ENCODE data around the gene C2orf42. TPM values are rescaled to one million over a fixed set of nuclear protein-coding genes. Genes with fewer than 3 reads are reported as not detected.

The C2orf42 gene
- total and polyA plus RNA-seq, 2 of the 4 experiments (the other 2 are of a cell fraction), result 7.5 to 31.5 TPM

GRCh38 chr2:70192516-70192915, 1.7 kb upstream of the C2orf42 start:
- H2AK9ac ChIP-seq (replicated peaks; ENCODE audit: low read depth, low read length, poor library complexity), result no peak overlapping the region
- no peak overlapping the region for H2BK20ac ChIP-seq (ENCODE audit: low read depth, low read length)
- intact Hi-C loops (cut with micrococcal nuclease), result no loop called here
- no peaks in the 10 kb centered on the region for H3K9me1 ChIP-seq (ENCODE audit: insufficient read depth, low read length)
- H3K4me2 ChIP-seq (ENCODE audit: low read depth, low read length), result no peak overlapping the region
- no peak overlapping the region for H4K8ac ChIP-seq (ENCODE audit: low read depth in 2 of 2, low read length in 2 of 2)
- H4K91ac ChIP-seq (ENCODE audit: insufficient read depth, low read depth, low read length), result no peak overlapping the region
- DNase-seq (no peak), ATAC-seq (ENCODE audit: low read depth) (no peak)
- no peak overlapping the region for H3K56ac ChIP-seq (ENCODE audit: extremely low read depth, insufficient read depth, low read length)
- WGBS, 2 experiments (ENCODE audit: extremely low coverage in 2 of 2, insufficient read length in 1 of 2), result no CpG with 5 or more reads among the region's 5 CpGs
- no peaks in the 10 kb centered on the region for H3K4me1 ChIP-seq (ENCODE audit: control insufficient read depth, insufficient read depth, low read length)
- H3K27ac ChIP-seq (ENCODE audit: insufficient read depth, low read length), result no peak overlapping the region
- no peaks in the 10 kb centered on the region for H3K27me3 ChIP-seq (ENCODE audit: control insufficient read depth, insufficient read depth, low read length)
- no peak overlapping the region for H2BK5ac ChIP-seq (ENCODE audit: low read depth, low read length, poor library complexity, severe bottlenecking)
- H3K23ac ChIP-seq (ENCODE audit: low read depth, low read length), result no peak overlapping the region
- dilution Hi-C loops (cut with HindIII; ENCODE audit: low sequenced_read_pairs, unreplicated experiment), result no loop called here
- in situ Hi-C loops (cut with MboI; ENCODE audit: low sequenced_read_pairs), result no loop called here
- H3K18ac ChIP-seq (ENCODE audit: low read depth, low read length), result no peak overlapping the region
- no peak overlapping the region for H2BK15ac ChIP-seq (ENCODE audit: low read depth, low read length)
- H4K20me1 ChIP-seq (ENCODE audit: insufficient read depth, low read length), result no peaks in the 10 kb centered on the region
- peaks cover 3 to 10% of the 10 kb centered on the region in 2 experiments; a peak in 3 of 4 replicates for H3K79me1 ChIP-seq (ENCODE audit: low read depth in 1 of 2, low read length in 2 of 2)
- no peak overlapping the region for H4K5ac ChIP-seq (ENCODE audit: low read depth, low read length)
- TF ChIP-seq FOS (IDR thresholded peaks at IDR 0.05; ENCODE audit: low read depth, low read length), result no peak
- TF ChIP-seq POLR2A (IDR thresholded peaks at IDR 0.05; ENCODE audit: low read depth, low read length), result no peak
- no peak for TF ChIP-seq CEBPB (IDR thresholded peaks at IDR 0.05; ENCODE audit: low read depth, low read length)
- no peak for TF ChIP-seq NFE2L2 (IDR thresholded peaks at IDR 0.05; ENCODE audit: low read depth, low read length)
- TF ChIP-seq CHD1 (IDR thresholded peaks at IDR 0.05; ENCODE audit: low read depth, low read length), result no peak
- TF ChIP-seq SMC3 (IDR thresholded peaks at IDR 0.05; ENCODE audit: low read depth, low read length), result no peak
- TF ChIP-seq RAD21 (IDR thresholded peaks at IDR 0.05; ENCODE audit: low read length), result no peak
- TF ChIP-seq CTCF (conservative IDR thresholded peaks at IDR 0.05; ENCODE audit: low read depth, low read length), result no peak
- TF ChIP-seq RFX5 (IDR thresholded peaks at IDR 0.05; ENCODE audit: low read depth, low read length), result no peak
- no peak for TF ChIP-seq MXI1 (IDR thresholded peaks at IDR 0.05; ENCODE audit: borderline replicate concordance, low read depth, low read length)
- H3K36me3 ChIP-seq (ENCODE audit: control insufficient read depth, insufficient read depth, low read length), result no peaks in the 10 kb centered on the region
- no peak overlapping the region for H3K4ac ChIP-seq (ENCODE audit: low read depth, low read length)
- H2BK120ac ChIP-seq (ENCODE audit: low read depth, low read length), result no peak overlapping the region
- H3K14ac ChIP-seq (replicated peaks; ENCODE audit: low read depth, low read length), result no peak overlapping the region
- no peak overlapping the region for H3K9ac ChIP-seq (ENCODE audit: low read depth, low read length)
- H3K9me3 ChIP-seq (ENCODE audit: control insufficient read depth, insufficient read depth, low read length), result no peaks in the 10 kb centered on the region
- no peak overlapping the region for H3K4me3 ChIP-seq (ENCODE audit: insufficient read depth, low read depth, low read length)
- CTCF ChIA-PET, result interaction anchor here (0.7 kb wide), 1 partner anchor 20 kb away, joined by 3 read pairs; no protein-coding TSS in a partner anchor
- no peak overlapping the region for H2AK5ac ChIP-seq (ENCODE audit: low read depth, low read length)
- no TSS peak for BruUV-seq (replicated peaks)
- H2AFZ ChIP-seq (replicated peaks; ENCODE audit: low read length, poor library complexity), result no peak overlapping the region
- POLR2A ChIA-PET (ENCODE audit: unreplicated experiment), result no interaction called here
